Hindlimb muscle (tissue), 1 donor: ENCODE measurements around the gene METTL6. TPM values are rescaled to one million over a fixed set of nuclear protein-coding genes. Genes with fewer than 3 reads are reported as not detected.
"Not testable (repeated sequence)": the region's sequence is repeated elsewhere in the genome, so short reads cannot be mapped to it uniquely, and the experiment has no call there.

Source experiments
- DNase-seq: peaks from one replicate; pipeline ENCODE4 v3.0.0-alpha.2; 2013
- polyA plus RNA-seq: library from polyadenylated mRNA; unstranded; fragments of 120-200 nt; gene quantifications from one replicate; pipeline ENCODE4 v1.2.1, GENCODE V29; 2013; ENCODE audit not compliant: insufficient read length

METTL6 gene
- 15.4 TPM for polyA plus RNA-seq

GRCh38 chr3:15427182-15427880 is at the start of gene METTL6, which contains the start of gene EAF1:
TSS of gene METTL6 (minus strand) at chr3:15427544. CDS start at chr3:15426511, 1,033 bp downstream.
TSS of gene EAF1 (plus strand) at chr3:15427598. CDS start at chr3:15427780, 182 bp downstream.
- DNase-seq = peak; percentile 84

- peak; percentile 52 for DNase-seq
These were observed 49.0 kb upstream of the METTL6 start for GRCh38 chr3:15476378-15476777.

- no peak for DNase-seq
These were observed 47.8 kb upstream of the METTL6 start for GRCh38 chr3:15475161-15475560.

- DNase-seq = no peak
These were observed 44.5 kb upstream of the METTL6 start for GRCh38 chr3:15471861-15472260.

- DNase-seq = no peak
These were observed 43.5 kb upstream of the METTL6 start for GRCh38 chr3:15470849-15471248.

- DNase-seq = no peak
These were observed 42.9 kb upstream of the METTL6 start for GRCh38 chr3:15470261-15470660.

- no peak for DNase-seq
These were observed 40.2 kb upstream of the METTL6 start for GRCh38 chr3:15467227-15468181.

- DNase-seq = no peak
These were observed 38.7 kb upstream of the METTL6 start for GRCh38 chr3:15465876-15466585.

- no peak for DNase-seq
These were observed 35.1 kb upstream of the METTL6 start for GRCh38 chr3:15462451-15462850.

- DNase-seq = no peak
These were observed 33.7 kb upstream of the METTL6 start for GRCh38 chr3:15460891-15461531.

GRCh38 chr3:15458212-15458780 is 31.0 kb upstream of the METTL6 start:
- no peak for DNase-seq

GRCh38 chr3:15456915-15457314 is 29.6 kb upstream of the METTL6 start:
- not testable (repeated sequence) for DNase-seq

GRCh38 chr3:15456321-15456720 is 29.0 kb upstream of the METTL6 start:
- DNase-seq = no peak

GRCh38 chr3:15455756-15456155 is 28.4 kb upstream of the METTL6 start:
- no peak for DNase-seq

GRCh38 chr3:15454965-15455364 is 27.6 kb upstream of the METTL6 start:
- no peak for DNase-seq

- DNase-seq = no peak
These were observed 26.8 kb upstream of the METTL6 start for GRCh38 chr3:15453991-15454625.

GRCh38 chr3:15453501-15453900 is 26.2 kb upstream of the METTL6 start:
- no peak for DNase-seq

GRCh38 chr3:15452961-15453360 is 25.6 kb upstream of the METTL6 start:
- no peak for DNase-seq

GRCh38 chr3:15452156-15452555 is 24.8 kb upstream of the METTL6 start:
- no peak for DNase-seq

- DNase-seq = no peak
These were observed 24.1 kb upstream of the METTL6 start for GRCh38 chr3:15451216-15452113.
